HG03135 (cell line): ENCODE measurements around the gene CCN6.
"Not testable (repeated sequence)": the region's sequence is repeated elsewhere in the genome, so short reads cannot be mapped to it uniquely, and the experiment has no call there.

Experiments
- ATAC-seq: cut with Tn5 transposase; IDR thresholded peaks from one replicate; pipeline ENCODE4 v1.9.1; 2021; ENCODE audit warnings: mild to moderate bottlenecking, moderate library complexity; ENCODE audit not compliant: unreplicated experiment

CCN6 gene

GRCh38 chr6:112049026-112049799 lies 4.7 kb upstream of the CCN6 start:
- ATAC-seq, result no peak

GRCh38 chr6:112049996-112050395 lies 3.9 kb upstream of the CCN6 start:
- ATAC-seq, result no peak

- ATAC-seq, result no peak
These were observed 3.5 kb upstream of the CCN6 start for GRCh38 chr6:112050429-112050828.

GRCh38 chr6:112051251-112051740 lies 2.6 kb upstream of the CCN6 start:
- not testable (repeated sequence) for ATAC-seq

- ATAC-seq, result no peak
These were observed 769 bp downstream of the CCN6 start for GRCh38 chr6:112054555-112055190.

- ATAC-seq, result no peak
These were observed 4.5 kb downstream of the CCN6 start for GRCh38 chr6:112058243-112059032.

GRCh38 chr6:112061605-112062004 lies 7.7 kb downstream of the CCN6 start:
- no peak for ATAC-seq

GRCh38 chr6:112062966-112063365 lies 9.1 kb downstream of the CCN6 start:
- ATAC-seq, result no peak

GRCh38 chr6:112065426-112065986 lies 11.6 kb downstream of the CCN6 start:
- no peak for ATAC-seq

GRCh38 chr6:112066606-112067005 lies 12.7 kb downstream of the CCN6 start:
- ATAC-seq, result no peak

GRCh38 chr6:112081569-112081968 lies 27.7 kb downstream of the CCN6 start:
- no peak for ATAC-seq

- no peak for ATAC-seq
These were observed 31.6 kb downstream of the CCN6 start for GRCh38 chr6:112085286-112086065.

GRCh38 chr6:112086744-112087135 lies 32.8 kb downstream of the CCN6 start:
- ATAC-seq, result peak; percentile 17

GRCh38 chr6:112087136-112087911 lies 33.4 kb downstream of the CCN6 start, which contains the start of the genes FAM229B and TUBE1:
Gene FAM229B (plus strand): TSS chr6:112087591. CDS start chr6:112099284, 11,693 bp downstream.
Gene TUBE1 (minus strand): TSS chr6:112087482. CDS start chr6:112087434, 48 bp downstream.
- peak; percentile 98 for ATAC-seq

- ATAC-seq, result no peak
These were observed 34.0 kb downstream of the CCN6 start for GRCh38 chr6:112087916-112088315.

GRCh38 chr6:112096901-112097300 lies 43.0 kb downstream of the CCN6 start:
- ATAC-seq, result no peak

- ATAC-seq, result no peak
These were observed 46.7 kb downstream of the CCN6 start for GRCh38 chr6:112100561-112100960.

- not testable (repeated sequence) for ATAC-seq
These were observed 52.1 kb downstream of the CCN6 start for GRCh38 chr6:112106026-112106425.

GRCh38 chr6:112106562-112106961 lies 52.7 kb downstream of the CCN6 start:
- no peak for ATAC-seq
